ENCODE measurements around the gene RAD51B. TPM values are rescaled to one million over a fixed set of nuclear protein-coding genes. Genes with fewer than 3 reads are reported as not detected.

The RAD51B gene
- total RNA-seq, 1 experiment from 2014 or later = 16.7 TPM

DNA sequence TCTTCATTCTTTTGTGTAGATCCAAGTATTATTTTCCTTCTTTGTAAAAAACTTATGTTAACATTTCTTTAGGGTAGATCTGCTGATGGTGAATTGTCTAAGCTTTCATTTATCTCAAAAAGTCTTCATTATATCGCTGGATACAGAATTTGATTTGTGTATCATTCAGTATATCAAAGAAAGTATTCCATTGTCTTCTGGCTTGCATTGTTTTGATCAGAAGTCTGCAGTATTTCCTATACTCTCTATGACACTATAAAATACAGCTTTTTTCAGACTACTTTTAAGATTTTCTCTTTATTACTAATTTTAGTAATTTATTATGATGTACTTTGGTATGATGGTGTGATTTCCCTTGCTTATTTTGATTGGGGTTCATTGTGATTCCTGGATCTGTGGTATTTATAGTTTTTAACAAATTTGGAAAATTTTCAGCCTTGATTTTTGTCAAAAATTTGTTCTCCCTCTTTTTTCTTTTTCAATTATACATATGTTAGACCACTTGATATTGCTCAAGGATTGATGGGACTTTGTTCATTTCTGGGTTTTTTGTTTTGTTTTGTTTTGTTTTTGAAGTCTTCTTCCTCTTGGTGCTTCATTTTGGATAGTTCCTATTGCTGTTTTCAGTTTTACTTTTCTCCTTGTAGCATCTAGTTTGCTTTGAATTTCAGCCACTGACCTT is 796.8 kb downstream of the RAD51B start:
- Mint-ChIP-seq H3K4me3 (no peak overlapping the region), H3K27me3 (ENCODE audit: low read depth) (no peaks in the 10 kb centered on the region; the same call in 1 of the 2 replicates), H3K9me3 (peaks cover 36 to 41% of the 10 kb centered on the region in 2 experiments), H3K36me3 (ENCODE audit: insufficient read depth in 1 of 3, low read depth in 3 of 3) (peaks cover 22 to 38% (median 27%) of the 10 kb centered on the region in 3 experiments), H3K27ac (no peak overlapping the region), H3K4me1 (no peaks in the 10 kb centered on the region; a peak in 1 of 4 replicates)
- DNase-seq = no peak
- Histone ChIP-seq H2BK5ac (ENCODE audit: insufficient read length, low read length) (no peak overlapping the region), H2AK5ac (ENCODE audit: insufficient read length, low read length) (no peak overlapping the region), H3K23ac (ENCODE audit: insufficient read length, low read depth, low read length) (no peak overlapping the region), H3K9me3 (ENCODE audit: control insufficient read depth, low read depth, low read length) (no peaks in the 10 kb centered on the region), H3K27ac (ENCODE audit: insufficient read length, low read depth, low read length) (no peak overlapping the region), H2AFZ (ENCODE audit: low read length) (no peak overlapping the region), H3K14ac (ENCODE audit: insufficient read depth, low read length) (no peak overlapping the region), H4K5ac (ENCODE audit: insufficient read length, low read depth, low read length) (no peak overlapping the region), H3K79me2 (ENCODE audit: insufficient read depth, low read length) (no peaks in the 10 kb centered on the region), H3K4me1 (ENCODE audit: insufficient read depth, low read length) (no peaks in the 10 kb centered on the region), H2BK20ac (ENCODE audit: low read depth, low read length, poor library complexity, severe bottlenecking) (no peak overlapping the region), H3K4me2 (ENCODE audit: insufficient read depth, insufficient read length, low read length) (no peak overlapping the region), H3T11ph (ENCODE audit: low read length) (no peak overlapping the region), H3K27me3 (ENCODE audit: insufficient read depth, low read length) (no peaks in the 10 kb centered on the region), H3K18ac (ENCODE audit: insufficient read length, low read depth, low read length) (no peak overlapping the region), H4K8ac (replicated peaks; ENCODE audit: insufficient read length, low read depth, low read length) (no peak overlapping the region), H4K91ac (ENCODE audit: insufficient read length, low read depth, low read length) (no peak overlapping the region), H3K9ac (ENCODE audit: extremely low read depth, insufficient read length, low read length) (no peak overlapping the region), H2BK120ac (ENCODE audit: low read depth, low read length, poor library complexity, severe bottlenecking) (no peak overlapping the region), H4K20me1 (ENCODE audit: control insufficient read depth, insufficient read depth, insufficient read length) (no peaks in the 10 kb centered on the region), H3K23me2 (ENCODE audit: insufficient read length, low read depth, low read length, poor library complexity, severe bottlenecking) (no peaks in the 10 kb centered on the region), H2BK12ac (ENCODE audit: insufficient read length, low read depth, low read length) (no peak overlapping the region), H3K4ac (ENCODE audit: low read depth, low read length) (no peak overlapping the region), H3K79me1 (ENCODE audit: insufficient read depth, low read depth, low read length, poor library complexity, severe bottlenecking) (no peaks in the 10 kb centered on the region), H2BK15ac (ENCODE audit: low read depth, low read length) (no peak overlapping the region), H3K56ac (ENCODE audit: insufficient read length, low read depth, low read length) (no peak overlapping the region)
- TF ChIP-seq, protein P1, sequence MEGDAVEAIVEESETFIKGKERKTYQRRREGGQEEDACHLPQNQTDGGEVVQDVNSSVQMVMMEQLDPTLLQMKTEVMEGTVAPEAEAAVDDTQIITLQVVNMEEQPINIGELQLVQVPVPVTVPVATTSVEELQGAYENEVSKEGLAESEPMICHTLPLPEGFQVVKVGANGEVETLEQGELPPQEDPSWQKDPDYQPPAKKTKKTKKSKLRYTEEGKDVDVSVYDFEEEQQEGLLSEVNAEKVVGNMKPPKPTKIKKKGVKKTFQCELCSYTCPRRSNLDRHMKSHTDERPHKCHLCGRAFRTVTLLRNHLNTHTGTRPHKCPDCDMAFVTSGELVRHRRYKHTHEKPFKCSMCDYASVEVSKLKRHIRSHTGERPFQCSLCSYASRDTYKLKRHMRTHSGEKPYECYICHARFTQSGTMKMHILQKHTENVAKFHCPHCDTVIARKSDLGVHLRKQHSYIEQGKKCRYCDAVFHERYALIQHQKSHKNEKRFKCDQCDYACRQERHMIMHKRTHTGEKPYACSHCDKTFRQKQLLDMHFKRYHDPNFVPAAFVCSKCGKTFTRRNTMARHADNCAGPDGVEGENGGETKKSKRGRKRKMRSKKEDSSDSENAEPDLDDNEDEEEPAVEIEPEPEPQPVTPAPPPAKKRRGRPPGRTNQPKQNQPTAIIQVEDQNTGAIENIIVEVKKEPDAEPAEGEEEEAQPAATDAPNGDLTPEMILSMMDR (conservative IDR thresholded peaks at IDR 0.05) = no peak
- no CpG with 5 or more reads among the region's 1 CpG for WGBS (ENCODE audit: extremely low coverage, insufficient read length, low lambda C conversion rate)
